Measurements from ENCODE around the gene CCDC40. TPM values are rescaled to one million over a fixed set of nuclear protein-coding genes. Genes with fewer than 3 reads are reported as not detected.

Gene CCDC40
- total RNA-seq, 2 donors from 2014 or later: 2.9 to 13.5 TPM

GRCh38 chr17:80067393-80067986 lies 31.0 kb downstream of the CCDC40 start:
- Histone ChIP-seq H3K27ac (peak overlapping the region in 1 of 4 donors; percentile 92), H3K27me3 (no peaks in the 10 kb centered on the region), H3K36me3 (replicated peaks in 1 of 2; ENCODE audit: insufficient read depth in 1 of 2, low read depth in 2 of 2) (no peaks in the 10 kb centered on the region), H3K9me3 (no peaks in the 10 kb centered on the region), H3K4me1 (peaks cover 46% of the 10 kb centered on the region), H3K4me3 (no peak overlapping the region)
- 92 to 95% methylated on average over 31 of the region's 31 CpGs for WGBS, 2 donors
- DNase-seq: no peak
- no peak for ATAC-seq
- intact Hi-C loops (cut with DNase I): no loop called here
- TF ChIP-seq CTCF (IDR thresholded peaks at IDR 0.05): no peak
- no peak for TF ChIP-seq POLR2A (IDR thresholded peaks at IDR 0.05)

- ATAC-seq: peak; percentile 51
- 43 to 46% methylated on average over 15 to 23 of the region's 23 CpGs for WGBS, 2 donors
- intact Hi-C loops (cut with DNase I): no loop called here
- peak overlapping the region; percentile 73 to 93 (median 89) for H3K27ac ChIP-seq
- DNase-seq: peak; percentile 45 to 72 (median 56)
- no peak overlapping the region for H3K4me3 ChIP-seq
- peaks cover 46% of the 10 kb centered on the region for H3K4me1 ChIP-seq
- no peaks in the 10 kb centered on the region for H3K9me3 ChIP-seq
- no peak for TF ChIP-seq CTCF (IDR thresholded peaks at IDR 0.05)
- peak in 1 of 3 donors; percentile 27 for TF ChIP-seq POLR2A (IDR thresholded peaks at IDR 0.05)
- no peaks in the 10 kb centered on the region for H3K27me3 ChIP-seq
- H3K36me3 ChIP-seq (replicated peaks in 1 of 2; ENCODE audit: insufficient read depth in 1 of 2, low read depth in 2 of 2): no peaks in the 10 kb centered on the region
Observed at GRCh38 chr17:80068301-80069222, 32.1 kb downstream of the CCDC40 start.

- TF ChIP-seq POLR2A (IDR thresholded peaks at IDR 0.05) (no peak), CTCF (IDR thresholded peaks at IDR 0.05) (no peak)
- peak overlapping the region; percentile 86 to 93 (median 92) for H3K27ac ChIP-seq
- no peak overlapping the region for H3K4me3 ChIP-seq
- H3K4me1 ChIP-seq: peaks cover 46% of the 10 kb centered on the region
- no peaks in the 10 kb centered on the region for H3K9me3 ChIP-seq
- ATAC-seq (peak; percentile 3), DNase-seq (no peak)
- H3K27me3 ChIP-seq: no peaks in the 10 kb centered on the region
- 51 to 71% methylated on average over 7 to 15 of the region's 15 CpGs for WGBS, 2 donors
- no peaks in the 10 kb centered on the region for H3K36me3 ChIP-seq (replicated peaks in 1 of 2; ENCODE audit: insufficient read depth in 1 of 2, low read depth in 2 of 2)
- intact Hi-C loops (cut with DNase I): no loop called here
Observed at GRCh38 chr17:80070375-80071115, 34.1 kb downstream of the CCDC40 start.

- intact Hi-C loops (cut with DNase I): no loop called here
- Histone ChIP-seq H3K4me3 (no peak overlapping the region), H3K27ac (peak overlapping the region; percentile 86 to 93 (median 92)), H3K36me3 (replicated peaks in 1 of 2; ENCODE audit: insufficient read depth in 1 of 2, low read depth in 2 of 2) (no peaks in the 10 kb centered on the region), H3K9me3 (no peaks in the 10 kb centered on the region), H3K4me1 (peaks cover 46% of the 10 kb centered on the region), H3K27me3 (no peaks in the 10 kb centered on the region)
- TF ChIP-seq POLR2A (IDR thresholded peaks at IDR 0.05): peak in 2 of 3 donors; percentile 42 to 50
- no peak for TF ChIP-seq CTCF (IDR thresholded peaks at IDR 0.05)
- peak; percentile 73 to 84 (median 80) for DNase-seq
- peak; percentile 74 for ATAC-seq
- 6 to 9% methylated on average over 16 to 20 of the region's 20 CpGs for WGBS, 2 donors
Observed at GRCh38 chr17:80071116-80071841, 34.8 kb downstream of the CCDC40 start.

All from body of pancreas (tissue), 4 donors.